HL-60 (cell line): ENCODE data around the gene KSR1.

Experiments
- GABPA ChIP-seq: IDR thresholded peaks from 2 replicates; pipeline ENCODE4 v1.6.1; 2012; ENCODE audit warnings: low read depth
- POLR2AphosphoS5 ChIP-seq: IDR thresholded peaks from 2 replicates; pipeline ENCODE4 v1.6.1; 2012; ENCODE audit warnings: low read depth
- TF ChIP-seq, protein P1 (sequence below): IDR thresholded peaks from one replicate; pipeline ENCODE4 v1.5.1; 2011; ENCODE audit warnings: low read length, control low read depth, inconsistent platforms; ENCODE audit not compliant: insufficient read depth

DNA sequence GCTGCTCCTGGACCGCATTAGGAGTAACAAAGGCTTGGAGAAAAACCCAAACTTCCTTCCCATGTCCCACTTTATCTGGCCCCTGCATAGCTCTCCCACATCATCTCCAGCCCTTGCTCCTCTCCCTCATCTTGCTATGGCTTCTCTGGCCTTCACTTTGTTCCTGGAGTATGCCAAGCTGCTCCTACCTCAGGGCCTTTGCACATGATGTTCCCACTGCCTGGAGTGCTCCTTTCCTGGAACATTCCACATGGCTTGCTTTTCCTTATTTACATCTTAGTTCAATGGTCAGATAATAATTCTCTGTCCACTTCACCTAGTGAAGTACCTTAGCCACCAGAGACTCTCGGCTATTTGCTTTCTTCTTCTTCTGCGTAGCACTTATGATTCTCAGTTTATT lies 4.3 kb upstream of the KSR1 start:
- no peak for TF ChIP-seq GABPA
- TF ChIP-seq, protein P1, sequence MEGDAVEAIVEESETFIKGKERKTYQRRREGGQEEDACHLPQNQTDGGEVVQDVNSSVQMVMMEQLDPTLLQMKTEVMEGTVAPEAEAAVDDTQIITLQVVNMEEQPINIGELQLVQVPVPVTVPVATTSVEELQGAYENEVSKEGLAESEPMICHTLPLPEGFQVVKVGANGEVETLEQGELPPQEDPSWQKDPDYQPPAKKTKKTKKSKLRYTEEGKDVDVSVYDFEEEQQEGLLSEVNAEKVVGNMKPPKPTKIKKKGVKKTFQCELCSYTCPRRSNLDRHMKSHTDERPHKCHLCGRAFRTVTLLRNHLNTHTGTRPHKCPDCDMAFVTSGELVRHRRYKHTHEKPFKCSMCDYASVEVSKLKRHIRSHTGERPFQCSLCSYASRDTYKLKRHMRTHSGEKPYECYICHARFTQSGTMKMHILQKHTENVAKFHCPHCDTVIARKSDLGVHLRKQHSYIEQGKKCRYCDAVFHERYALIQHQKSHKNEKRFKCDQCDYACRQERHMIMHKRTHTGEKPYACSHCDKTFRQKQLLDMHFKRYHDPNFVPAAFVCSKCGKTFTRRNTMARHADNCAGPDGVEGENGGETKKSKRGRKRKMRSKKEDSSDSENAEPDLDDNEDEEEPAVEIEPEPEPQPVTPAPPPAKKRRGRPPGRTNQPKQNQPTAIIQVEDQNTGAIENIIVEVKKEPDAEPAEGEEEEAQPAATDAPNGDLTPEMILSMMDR = no peak
- TF ChIP-seq POLR2AphosphoS5 = no peak
